BLaER1 treated with 17β-estradiol and CSF1 and Interleukin-3, amounts not matched to agents 10 nM and 100 nM (cell line): Measurements from ENCODE around the gene CPM.
A peak's percentile ranks its signal among the peaks of the same experiment; 100 is the strongest.

Experiments
- H3K27ac ChIP-seq, 11 experiments: shearing (Covaris generic); formaldehyde crosslinking; 2 replicates each; pipeline ENCODE4 v1.8.1; 2022
- H3K27me3 ChIP-seq, 11 experiments: shearing (Covaris generic); formaldehyde crosslinking; 2 replicates each; pipeline ENCODE4 v1.8.1; 2022
- H3K36me3 ChIP-seq, 11 experiments: shearing (Covaris generic); formaldehyde crosslinking; 2 replicates each; pipeline ENCODE4 v1.8.1; 2022
- H3K4me1 ChIP-seq, 10 experiments: shearing (Covaris generic); formaldehyde crosslinking; 2 replicates each; pipeline ENCODE4 v1.8.1; 2022
- H3K4me2 ChIP-seq, 11 experiments: shearing (Covaris generic); formaldehyde crosslinking; 2 replicates each; pipeline ENCODE4 v1.8.1; 2022
- H3K4me3 ChIP-seq, 10 experiments: shearing (Covaris generic); formaldehyde crosslinking; 2 replicates each; pipeline ENCODE4 v1.8.1; 2022
- H3K9ac ChIP-seq, 11 experiments: shearing (Covaris generic); formaldehyde crosslinking; 2 replicates each; pipeline ENCODE4 v1.8.1; 2022
- H3K9me3 ChIP-seq, 11 experiments: shearing (Covaris generic); formaldehyde crosslinking; replicated peaks in 1 of 11; 2 replicates each; pipeline ENCODE4 v1.8.1; 2022
- H4K20me1 ChIP-seq, 11 experiments: shearing (Covaris generic); formaldehyde crosslinking; 2 replicates each; pipeline ENCODE4 v1.8.1; 2022
- Cebpa-rat ChIP-seq, 11 experiments: shearing (Covaris generic); IDR thresholded peaks; 2 replicates each; pipeline ENCODE4 v1.8.1; 2022

The CPM gene

DNA sequence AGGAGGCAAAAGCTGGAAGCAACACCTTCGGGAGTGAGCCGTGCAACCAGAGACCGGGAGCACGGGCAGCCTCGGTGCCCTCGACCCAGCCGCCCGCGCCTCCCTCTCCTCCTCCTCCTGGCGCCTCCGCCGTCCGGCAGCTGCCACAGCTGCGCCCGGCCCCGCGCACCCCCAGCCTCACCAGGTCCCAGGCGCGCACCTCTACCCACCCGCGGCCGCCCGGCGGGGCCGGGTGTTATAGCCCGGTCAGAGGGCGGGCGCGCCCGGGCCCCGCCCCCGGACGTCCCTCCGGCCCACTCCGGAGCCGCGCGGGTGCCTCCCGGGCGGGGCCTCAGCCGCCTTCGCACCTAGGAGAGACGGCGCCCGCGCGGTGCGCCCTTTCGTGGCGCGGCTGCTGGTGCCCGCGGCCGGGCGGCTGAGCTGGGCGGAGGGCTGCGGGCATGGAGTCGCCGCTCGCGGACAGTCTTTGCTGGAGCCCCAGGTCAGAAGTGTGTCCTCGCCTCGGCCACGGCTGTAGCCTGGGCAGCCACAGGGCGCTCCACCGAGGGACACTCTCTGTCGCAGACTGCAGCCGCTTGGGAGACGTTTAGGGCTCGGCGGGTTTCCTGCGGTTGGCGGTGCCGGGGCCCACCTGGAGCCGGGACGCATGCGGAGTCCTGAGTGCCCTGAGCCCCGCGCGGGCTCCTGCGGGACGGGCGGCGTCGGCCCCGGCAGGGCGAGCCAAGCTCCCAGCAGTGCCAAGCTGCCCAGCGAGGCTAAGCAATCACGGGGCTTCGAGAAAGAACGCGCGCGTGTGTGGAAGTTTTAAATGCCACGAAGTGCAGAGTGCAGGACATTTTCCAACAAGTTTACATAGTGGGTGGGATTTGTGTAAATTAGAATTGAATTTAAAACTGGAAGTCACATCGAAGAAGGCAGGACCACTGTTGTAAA lies at the start of gene CPM:
Gene CPM, minus strand, starts transcription at position 211 of the 933 bp plus-strand sequence. CDS start 334 bp downstream, outside the sequence.
- no peak for TF ChIP-seq Cebpa-rat (IDR thresholded peaks at IDR 0.05)
- H4K20me1 ChIP-seq, result peaks cover 0 to 11% (median 0%) of the 10 kb centered on the region in 11 experiments; a peak in 1 of 22 replicates
- peak within 1 kb of the TSS; percentile 3 to 63 (median 49); a peak in 17 of 22 replicates for H3K27ac ChIP-seq
- peak within 1 kb of the TSS; percentile 38 to 82 (median 70) for H3K9ac ChIP-seq
- H3K4me1 ChIP-seq, result peaks cover 18 to 38% (median 36%) of the 10 kb centered on the region in 10 experiments
- H3K27me3 ChIP-seq, result peaks cover 11 to 29% (median 23%) of the 10 kb centered on the region in 11 experiments
- peak within 1 kb of the TSS; percentile 66 to 78 (median 70) for H3K4me3 ChIP-seq
- H3K9me3 ChIP-seq, result peaks cover 5 to 16% (median 10%) of the 10 kb centered on the region in 11 experiments; a peak in 15 of 22 replicates
- H3K4me2 ChIP-seq, result peak within 1 kb of the TSS; percentile 90 to 100 (median 96)
- H3K36me3 ChIP-seq, result peaks cover 0 to 22% (median 0%) of the 10 kb centered on the region in 11 experiments; a peak in 4 of 22 replicates

DNA sequence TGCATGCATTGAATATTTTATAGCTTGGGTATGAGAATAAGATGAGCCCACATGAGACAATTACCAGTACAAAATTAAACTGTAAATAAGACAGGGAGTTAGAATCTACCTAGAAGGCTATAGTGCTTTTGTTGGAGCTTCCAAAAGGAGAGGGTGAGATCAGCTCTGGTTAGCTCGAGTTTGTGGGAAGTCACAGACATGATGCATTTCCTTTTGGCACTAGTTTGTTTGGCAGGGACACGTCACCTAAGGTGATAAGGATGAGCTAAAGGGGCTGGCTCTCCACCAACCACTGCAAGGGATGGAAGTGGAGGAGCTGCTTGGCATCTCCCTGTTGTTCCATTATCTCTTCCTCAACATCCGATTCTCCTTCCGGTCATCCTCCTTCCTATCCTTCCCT lies 48.5 kb upstream of the CPM start:
- no peak for TF ChIP-seq Cebpa-rat (IDR thresholded peaks at IDR 0.05)
- no peaks in the 10 kb centered on the region for H3K27me3 ChIP-seq
- no peaks in the 10 kb centered on the region for H4K20me1 ChIP-seq
- no peak overlapping the region for H3K4me3 ChIP-seq
- peaks cover 25 to 43% (median 34%) of the 10 kb centered on the region in 10 experiments for H3K4me1 ChIP-seq
- H3K36me3 ChIP-seq, result 0 out of 22 replicates have a peak, but pooled peaks cover 0 to 6% (median 0%) of the 10 kb centered on the region in 11 experiments
- H3K27ac ChIP-seq, result no peak overlapping the region
- no peak overlapping the region for H3K9ac ChIP-seq
- peaks cover 30 to 59% (median 51%) of the 10 kb centered on the region in 11 experiments for H3K9me3 ChIP-seq
- 0 out of 22 replicates have a peak overlapping the region, but pooled peaks of 1 of the 11 experiments have one; percentile 6 for H3K4me2 ChIP-seq

DNA sequence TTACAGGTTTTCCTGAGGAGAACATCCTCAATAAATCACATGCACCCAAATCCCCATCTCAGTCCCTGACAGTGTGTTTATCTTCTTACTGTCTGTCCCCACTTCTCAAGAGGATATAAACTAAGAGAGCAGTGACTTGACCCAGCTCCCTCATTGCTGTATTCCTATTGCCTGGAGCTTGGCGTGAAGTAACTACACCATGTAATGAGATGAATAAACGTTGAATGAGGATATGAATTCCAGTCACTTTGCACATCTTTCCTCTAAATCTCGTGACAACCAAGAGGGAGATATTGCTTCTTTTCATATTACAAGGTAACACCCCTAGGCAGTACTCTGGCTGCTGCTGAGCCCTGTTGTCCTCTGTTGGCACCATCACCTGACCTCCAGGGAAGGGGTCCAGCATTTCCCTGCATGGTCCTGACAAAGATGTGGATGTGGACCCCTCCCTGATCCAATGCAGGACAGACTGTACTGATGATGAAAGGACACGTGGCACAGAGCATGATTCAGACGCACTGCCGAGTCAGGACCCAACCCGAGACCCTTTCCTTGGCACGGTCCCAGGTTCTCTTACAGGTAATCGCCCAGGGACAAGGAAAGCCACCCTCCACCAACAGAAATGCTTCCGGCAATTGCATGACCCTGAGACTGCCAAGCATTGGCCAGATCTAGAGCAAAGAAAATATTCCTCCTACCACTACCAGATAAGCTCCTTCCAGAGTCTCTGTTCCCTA lies 47.7 kb upstream of the CPM start:
- Histone ChIP-seq H3K4me2 (no peak overlapping the region), H3K9ac (no peak overlapping the region), H4K20me1 (no peaks in the 10 kb centered on the region), H3K27ac (no peak overlapping the region), H3K4me1 (peaks cover 30 to 51% (median 37%) of the 10 kb centered on the region in 10 experiments), H3K36me3 (0 out of 22 replicates have a peak, but pooled peaks cover 0 to 6% (median 0%) of the 10 kb centered on the region in 11 experiments), H3K9me3 (peaks cover 30 to 57% (median 51%) of the 10 kb centered on the region in 11 experiments), H3K27me3 (no peaks in the 10 kb centered on the region), H3K4me3 (no peak overlapping the region)
- no peak for TF ChIP-seq Cebpa-rat (IDR thresholded peaks at IDR 0.05)

DNA sequence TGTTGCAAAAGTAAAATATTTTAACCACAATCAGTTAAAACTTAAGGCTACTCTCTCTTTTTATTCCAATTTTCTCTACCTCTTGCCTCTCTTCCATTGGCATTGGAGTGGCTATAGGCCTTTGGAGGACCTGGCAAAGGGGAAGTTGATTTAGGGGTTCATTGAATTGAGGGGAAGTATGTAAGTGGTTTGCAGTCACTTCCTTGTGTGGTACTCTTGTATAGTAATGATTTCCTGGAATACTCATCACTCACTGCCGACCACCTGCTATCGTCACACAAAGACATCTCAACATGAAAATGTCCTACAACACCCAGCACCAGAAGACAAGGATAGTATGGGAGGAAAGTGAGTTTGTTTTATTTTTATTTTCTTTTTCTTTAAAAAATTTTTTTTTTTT lies 45.7 kb upstream of the CPM start:
- peak overlapping the region; percentile 61 to 88 (median 77) for H3K4me2 ChIP-seq
- peaks cover 20 to 47% (median 38%) of the 10 kb centered on the region in 10 experiments for H3K4me1 ChIP-seq
- peak overlapping the region in 5 of 10 experiments; percentile 8 to 20 (median 15); a peak in 5 of 20 replicates for H3K4me3 ChIP-seq
- H3K9ac ChIP-seq, result no peak overlapping the region
- H3K9me3 ChIP-seq, result peaks cover 22 to 40% (median 38%) of the 10 kb centered on the region in 11 experiments
- no peak for TF ChIP-seq Cebpa-rat (IDR thresholded peaks at IDR 0.05)
- H3K36me3 ChIP-seq, result 0 out of 22 replicates have a peak, but pooled peaks cover 0 to 6% (median 0%) of the 10 kb centered on the region in 11 experiments
- no peaks in the 10 kb centered on the region for H3K27me3 ChIP-seq
- H3K27ac ChIP-seq, result peak overlapping the region in 6 of 11 experiments; percentile 3 to 48 (median 16); a peak in 6 of 22 replicates
- H4K20me1 ChIP-seq, result no peaks in the 10 kb centered on the region

DNA sequence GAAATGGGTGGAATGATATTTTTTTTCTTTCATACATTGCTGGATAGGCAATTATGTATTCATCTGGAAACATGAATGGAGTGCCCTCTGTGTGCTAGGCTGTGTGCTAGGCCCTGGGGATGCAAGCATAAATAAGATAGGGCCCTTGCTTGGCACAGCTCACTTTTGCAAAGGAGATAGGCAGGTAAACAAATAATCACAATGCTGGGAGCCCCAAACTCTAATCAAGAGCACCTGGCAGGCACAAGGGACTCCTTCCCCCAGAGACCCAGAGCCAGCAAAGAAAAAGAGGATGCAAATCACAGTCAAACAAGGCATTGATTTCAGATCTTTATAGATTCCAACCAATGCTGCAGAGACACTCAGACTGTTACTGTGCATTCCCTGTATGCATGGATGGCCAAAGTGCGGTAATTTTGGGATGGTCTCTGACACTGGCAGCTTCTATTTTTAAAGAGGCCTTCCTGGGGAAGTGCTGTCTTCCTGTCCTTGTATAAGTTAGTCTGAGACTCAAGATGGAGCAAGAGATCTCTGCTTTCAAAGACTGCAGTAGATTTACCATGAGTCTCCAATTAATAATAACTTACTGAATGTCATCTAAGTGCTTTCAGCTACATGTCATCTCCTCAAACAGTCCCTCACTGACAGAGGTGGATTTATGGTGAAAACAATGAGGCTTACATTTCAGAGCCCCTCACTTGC lies 45.1 kb upstream of the CPM start:
- Histone ChIP-seq H3K27ac (peak overlapping the region in 5 of 11 experiments; percentile 9 to 48 (median 24); a peak in 5 of 22 replicates), H3K9me3 (peaks cover 16 to 34% (median 32%) of the 10 kb centered on the region in 11 experiments)

DNA sequence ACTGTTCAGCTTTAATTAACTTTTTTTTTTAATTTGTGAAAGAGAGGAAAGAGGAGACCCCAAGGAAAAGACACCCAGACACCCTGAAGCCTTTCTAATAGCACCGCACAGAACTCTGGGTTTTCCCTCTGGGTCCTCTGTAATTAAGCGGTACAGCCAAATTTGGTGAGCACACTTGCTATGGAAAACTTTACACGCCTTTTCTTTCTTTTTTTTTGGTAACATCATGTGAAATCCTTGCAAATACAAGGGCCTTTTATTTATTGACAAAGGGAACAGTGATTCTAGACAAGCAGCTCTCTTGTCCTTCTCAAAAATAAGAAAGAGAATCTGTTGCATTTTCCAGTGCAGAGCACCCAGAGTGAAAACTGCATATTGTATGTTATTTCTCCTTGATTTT lies 44.4 kb upstream of the CPM start:
- Histone ChIP-seq H3K4me3 (no peak overlapping the region), H3K9me3 (peaks cover 9 to 26% (median 24%) of the 10 kb centered on the region in 11 experiments; a peak in 21 of 22 replicates), H3K27me3 (no peaks in the 10 kb centered on the region), H3K36me3 (0 out of 22 replicates have a peak, but pooled peaks cover 0 to under 1% (median 0%) of the 10 kb centered on the region in 11 experiments), H4K20me1 (no peaks in the 10 kb centered on the region), H3K4me2 (peak overlapping the region in 8 of 11 experiments; percentile 61 to 88 (median 78); a peak in 14 of 22 replicates), H3K9ac (no peak overlapping the region), H3K27ac (peak overlapping the region in 1 of 11 experiments; percentile 8; a peak in 1 of 22 replicates), H3K4me1 (peaks cover 20 to 47% (median 38%) of the 10 kb centered on the region in 10 experiments)
- TF ChIP-seq Cebpa-rat (IDR thresholded peaks at IDR 0.05), result no peak

More for the DNA sequence above, 45.1 kb upstream of the CPM start:
- peaks cover 20 to 47% (median 38%) of the 10 kb centered on the region in 10 experiments for H3K4me1 ChIP-seq
- 0 out of 22 replicates have a peak, but pooled peaks cover 0 to 6% (median 0%) of the 10 kb centered on the region in 11 experiments for H3K36me3 ChIP-seq
- no peaks in the 10 kb centered on the region for H4K20me1 ChIP-seq
- H3K9ac ChIP-seq, result no peak overlapping the region
- H3K4me2 ChIP-seq, result peak overlapping the region; percentile 61 to 88 (median 77)
- no peaks in the 10 kb centered on the region for H3K27me3 ChIP-seq
- peak overlapping the region in 5 of 10 experiments; percentile 8 to 20 (median 15); a peak in 5 of 20 replicates for H3K4me3 ChIP-seq
- no peak for TF ChIP-seq Cebpa-rat (IDR thresholded peaks at IDR 0.05)

DNA sequence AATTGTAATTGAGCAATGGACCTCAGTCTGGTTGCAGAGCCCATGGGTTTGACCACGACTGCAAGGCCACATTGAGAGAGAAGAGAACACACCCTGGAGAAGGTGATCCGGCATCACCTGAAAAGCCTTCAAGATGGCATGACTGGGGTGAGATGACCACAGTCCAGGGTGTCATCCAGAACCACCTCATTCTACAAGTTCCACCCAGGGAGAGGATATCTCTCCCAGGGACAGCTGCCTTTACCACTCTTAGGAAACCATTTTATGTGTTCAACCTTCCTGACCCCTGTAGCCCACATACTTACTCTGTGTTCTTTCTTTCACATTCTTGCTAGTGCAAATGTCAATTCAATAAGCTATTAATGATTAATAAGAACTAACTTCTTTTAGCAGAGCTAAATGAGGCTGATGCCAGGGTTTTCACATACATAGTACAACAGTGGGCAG lies 43.4 kb upstream of the CPM start:
- no peak overlapping the region for H3K4me3 ChIP-seq
- H3K4me2 ChIP-seq, result peak overlapping the region in 8 of 11 experiments; percentile 1 to 51 (median 27); a peak in 11 of 22 replicates
- H3K36me3 ChIP-seq, result no peaks in the 10 kb centered on the region
- H3K9me3 ChIP-seq, result peaks cover under 1 to 17% (median 15%) of the 10 kb centered on the region in 11 experiments; a peak in 19 of 22 replicates
- H3K27me3 ChIP-seq, result no peaks in the 10 kb centered on the region
- peak overlapping the region in 1 of 11 experiments; percentile 15; a peak in 1 of 22 replicates for H3K27ac ChIP-seq
- H4K20me1 ChIP-seq, result no peaks in the 10 kb centered on the region
- H3K9ac ChIP-seq, result no peak overlapping the region
- peaks cover 20 to 47% (median 40%) of the 10 kb centered on the region in 10 experiments for H3K4me1 ChIP-seq
- no peak for TF ChIP-seq Cebpa-rat (IDR thresholded peaks at IDR 0.05)
